ENCODE measurements around the gene BCL2.

Gene BCL2

DNA sequence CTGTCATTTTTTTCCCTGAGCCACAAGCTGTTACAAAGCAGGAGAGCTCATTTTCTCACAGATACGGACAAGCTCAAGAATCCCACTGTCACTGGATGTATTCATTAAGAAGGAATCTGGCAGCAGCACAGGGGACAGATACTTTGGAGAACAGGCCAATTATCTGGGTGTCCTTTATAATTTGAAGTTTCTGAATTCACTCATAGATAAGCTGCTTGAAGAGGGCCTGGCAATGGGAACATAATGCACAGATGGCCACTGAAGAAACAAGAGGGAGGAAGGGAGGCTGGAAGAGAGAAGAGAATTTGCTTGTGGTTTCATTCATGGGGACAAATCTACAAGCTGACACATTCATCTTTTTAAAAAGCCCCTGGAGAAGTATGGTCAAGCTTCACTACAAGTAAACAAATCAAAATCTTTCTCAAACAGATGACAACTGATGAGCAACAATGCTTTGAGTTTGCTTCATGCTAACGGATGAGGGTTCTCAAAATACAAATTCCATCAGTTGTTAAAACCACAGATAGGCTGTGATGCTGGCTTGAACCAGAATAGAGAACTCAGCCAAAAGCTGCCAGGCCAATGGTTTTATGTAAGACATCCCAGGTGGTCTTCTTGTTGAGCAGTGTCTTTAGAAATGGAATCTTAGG lies 11.9 kb downstream of the BCL2 start:
- no peak for FAIRE-seq

DNA sequence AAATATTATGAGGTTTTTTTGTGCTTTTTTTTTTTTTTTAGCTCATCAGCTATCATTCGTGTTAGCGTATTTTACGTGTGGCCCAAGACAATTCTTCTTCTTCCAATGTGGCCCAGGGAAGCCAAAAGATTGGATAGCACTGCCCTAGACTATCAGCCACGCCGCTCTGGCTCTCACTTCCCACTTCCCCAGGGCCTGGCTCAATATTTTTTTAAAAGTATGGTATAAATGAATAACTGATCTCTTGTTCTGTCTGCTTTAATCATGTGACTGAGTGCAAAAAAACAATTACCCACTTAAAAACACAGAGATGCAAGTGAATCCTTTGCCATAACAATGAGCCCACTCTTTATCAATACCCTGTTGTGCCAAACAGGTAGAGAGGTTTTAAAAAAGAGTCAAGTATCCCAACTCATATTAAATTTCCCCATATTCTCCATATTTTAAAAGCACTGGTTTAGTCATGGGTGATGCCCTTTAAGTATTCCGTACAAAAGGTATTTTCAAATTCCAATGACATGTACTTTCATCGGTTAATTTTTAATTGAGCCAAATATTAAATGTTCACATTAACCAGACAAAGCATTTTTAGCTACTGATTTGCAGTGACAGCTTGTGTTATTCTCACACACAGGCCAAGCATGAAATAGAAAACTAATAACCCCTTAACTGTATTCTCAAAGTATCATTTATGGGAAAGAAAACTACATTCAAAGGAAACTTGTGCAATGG lies 12.6 kb downstream of the BCL2 start:
- no peak for FAIRE-seq

DNA sequence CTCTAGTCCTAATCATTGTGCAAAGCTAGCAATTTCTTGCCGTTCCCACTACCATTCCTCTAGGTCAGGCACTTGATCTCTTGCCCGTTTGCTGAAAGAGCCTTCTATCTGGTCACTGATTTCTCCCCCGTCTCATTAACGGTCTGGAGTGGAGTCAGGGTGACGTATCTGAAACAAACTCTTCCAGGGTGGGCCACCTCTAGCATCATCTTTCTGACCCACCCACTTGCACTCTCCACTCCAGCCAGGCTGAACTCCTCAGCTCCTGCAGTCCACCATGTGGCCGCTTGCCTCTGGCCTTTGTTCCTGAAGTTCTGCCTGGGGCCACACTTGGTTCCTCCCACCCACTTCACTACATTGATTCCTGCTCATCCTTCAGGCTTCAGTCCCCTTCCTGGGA lies 13.3 kb downstream of the BCL2 start:
- no peak for FAIRE-seq

DNA sequence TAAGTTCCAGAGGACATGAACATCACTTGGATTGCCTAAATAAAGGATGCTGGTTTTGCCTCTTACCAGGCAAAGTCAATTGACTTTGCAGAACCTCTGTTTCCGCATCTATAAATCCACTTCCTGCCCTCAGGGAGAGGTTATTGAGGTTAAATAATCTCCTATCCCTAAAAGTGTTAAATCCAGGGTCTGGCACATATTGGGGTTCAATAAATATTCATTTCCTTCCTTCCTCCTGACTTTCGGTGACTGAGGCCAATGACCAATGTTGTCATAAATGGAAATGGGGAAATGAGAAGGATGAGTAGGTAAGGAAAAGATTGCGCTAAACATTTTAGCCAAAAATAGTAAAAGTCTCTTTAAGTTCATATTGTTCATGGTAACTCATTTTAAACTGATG lies 16.0 kb downstream of the BCL2 start:
- no peak for FAIRE-seq

DNA sequence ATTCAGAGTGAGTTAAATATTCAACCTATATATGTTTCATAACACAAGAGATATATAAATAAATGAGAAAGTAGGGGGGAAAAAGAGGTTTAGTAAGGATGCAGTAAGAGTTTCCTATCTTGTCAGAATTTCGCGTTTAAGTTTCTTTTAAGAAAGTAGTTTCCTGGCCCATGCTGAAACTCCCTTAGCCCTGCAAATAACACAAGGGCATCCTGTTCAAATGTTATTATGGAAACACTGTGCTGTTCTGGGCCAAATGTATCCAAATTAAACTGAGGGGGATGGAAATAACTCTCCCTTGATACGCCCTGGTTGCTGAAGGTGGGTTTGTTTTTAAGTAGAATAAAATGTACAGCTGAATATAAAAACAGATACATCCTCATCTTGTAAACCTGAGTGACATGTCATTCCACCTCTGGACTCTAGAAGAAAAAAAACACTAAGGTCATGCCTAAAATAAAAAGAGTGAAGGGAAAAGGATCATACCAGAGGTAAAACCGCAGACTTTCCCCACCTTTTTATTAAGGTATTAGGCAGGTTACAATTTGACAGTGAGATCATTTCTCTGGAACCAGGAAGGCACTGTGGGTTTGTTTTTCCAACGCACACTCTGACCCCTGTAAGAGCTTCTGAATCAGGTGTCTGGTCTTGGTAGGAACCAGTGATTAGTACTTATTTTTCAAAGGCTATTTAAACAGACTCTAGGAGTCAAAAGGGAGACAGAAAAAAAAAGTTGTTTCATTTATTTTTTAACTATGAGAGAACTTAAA lies 16.7 kb downstream of the BCL2 start:
- no peak for FAIRE-seq

DNA sequence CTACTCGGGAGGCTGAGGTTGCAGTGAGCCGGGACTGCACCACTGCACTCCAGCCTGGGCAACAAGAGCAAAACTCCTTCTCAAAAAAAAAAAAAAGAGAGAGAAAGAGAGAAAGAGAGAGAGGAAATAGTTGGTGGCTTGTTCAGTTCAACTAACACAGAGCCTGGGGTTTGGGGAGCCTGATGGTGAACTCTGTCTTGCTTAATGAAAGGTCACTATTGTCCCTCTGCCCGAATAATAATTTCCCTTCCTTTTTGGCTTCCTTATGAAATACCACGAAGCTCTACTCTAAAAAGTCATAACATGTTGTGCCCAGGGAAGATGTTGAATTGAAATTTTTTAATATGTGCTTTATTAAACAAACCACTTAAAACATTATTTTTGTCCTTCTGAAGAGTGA lies 17.3 kb downstream of the BCL2 start:
- FAIRE-seq = no peak

DNA sequence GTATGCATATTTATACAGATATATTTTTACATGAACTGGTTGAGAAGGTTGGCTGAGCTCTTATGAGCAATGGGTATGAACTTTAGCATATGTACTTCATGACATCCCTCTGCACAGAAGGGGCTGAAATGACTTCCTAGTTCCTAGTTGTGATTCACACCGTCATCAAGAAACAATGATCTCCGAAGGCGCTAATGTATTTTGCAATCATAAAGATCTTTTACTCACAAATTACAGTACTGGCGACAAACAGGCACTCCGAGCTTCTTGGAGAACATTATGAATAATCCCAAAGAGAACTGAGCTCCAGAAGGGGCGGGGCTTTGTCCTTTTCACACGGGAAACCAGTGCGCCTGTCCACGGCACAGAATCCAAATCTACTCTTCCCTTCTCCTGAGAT lies 18.1 kb downstream of the BCL2 start:
- FAIRE-seq = no peak

DNA sequence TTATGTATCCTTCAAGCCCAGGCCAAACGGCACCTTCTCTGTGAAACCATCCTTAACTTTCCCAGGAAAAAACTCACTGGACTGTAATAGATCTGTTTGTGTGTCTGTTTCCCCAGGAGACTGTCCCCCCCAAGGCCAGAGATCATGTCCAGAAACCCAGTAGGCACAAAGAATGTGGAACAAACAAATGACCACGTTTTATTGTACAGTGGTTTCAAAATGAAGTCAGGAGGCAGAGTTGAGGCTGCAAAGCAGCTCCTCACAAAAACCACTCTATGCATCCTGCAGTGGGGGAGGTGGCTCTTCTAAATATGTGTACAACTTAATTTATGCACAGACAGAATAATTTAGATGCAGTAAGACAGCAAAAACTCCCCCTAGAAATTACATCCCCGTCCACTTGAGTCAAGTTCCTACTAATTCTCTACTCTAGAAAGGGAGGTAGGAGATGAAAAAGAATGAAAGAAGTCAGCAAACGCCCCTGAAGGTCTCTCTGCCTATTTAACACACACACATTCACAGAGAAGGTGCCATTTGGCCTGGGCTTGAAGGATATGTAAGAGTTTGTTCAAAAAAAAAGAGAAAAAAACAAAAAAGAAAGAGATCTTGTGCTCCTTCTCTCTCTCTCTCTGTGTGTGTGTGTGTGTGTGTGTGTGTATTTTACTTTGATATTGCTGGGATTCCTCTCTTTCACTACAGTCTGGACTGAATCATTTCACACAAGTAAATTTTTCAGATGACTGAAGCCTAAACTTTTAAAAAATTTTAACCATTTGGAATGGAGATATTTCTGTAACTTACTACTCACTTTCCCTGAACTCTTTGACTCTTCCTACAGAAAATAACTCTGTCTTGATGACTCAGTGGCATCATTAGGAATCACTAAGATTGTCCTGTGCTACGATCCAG lies 19.5 kb downstream of the BCL2 start:
- FAIRE-seq = no peak

DNA sequence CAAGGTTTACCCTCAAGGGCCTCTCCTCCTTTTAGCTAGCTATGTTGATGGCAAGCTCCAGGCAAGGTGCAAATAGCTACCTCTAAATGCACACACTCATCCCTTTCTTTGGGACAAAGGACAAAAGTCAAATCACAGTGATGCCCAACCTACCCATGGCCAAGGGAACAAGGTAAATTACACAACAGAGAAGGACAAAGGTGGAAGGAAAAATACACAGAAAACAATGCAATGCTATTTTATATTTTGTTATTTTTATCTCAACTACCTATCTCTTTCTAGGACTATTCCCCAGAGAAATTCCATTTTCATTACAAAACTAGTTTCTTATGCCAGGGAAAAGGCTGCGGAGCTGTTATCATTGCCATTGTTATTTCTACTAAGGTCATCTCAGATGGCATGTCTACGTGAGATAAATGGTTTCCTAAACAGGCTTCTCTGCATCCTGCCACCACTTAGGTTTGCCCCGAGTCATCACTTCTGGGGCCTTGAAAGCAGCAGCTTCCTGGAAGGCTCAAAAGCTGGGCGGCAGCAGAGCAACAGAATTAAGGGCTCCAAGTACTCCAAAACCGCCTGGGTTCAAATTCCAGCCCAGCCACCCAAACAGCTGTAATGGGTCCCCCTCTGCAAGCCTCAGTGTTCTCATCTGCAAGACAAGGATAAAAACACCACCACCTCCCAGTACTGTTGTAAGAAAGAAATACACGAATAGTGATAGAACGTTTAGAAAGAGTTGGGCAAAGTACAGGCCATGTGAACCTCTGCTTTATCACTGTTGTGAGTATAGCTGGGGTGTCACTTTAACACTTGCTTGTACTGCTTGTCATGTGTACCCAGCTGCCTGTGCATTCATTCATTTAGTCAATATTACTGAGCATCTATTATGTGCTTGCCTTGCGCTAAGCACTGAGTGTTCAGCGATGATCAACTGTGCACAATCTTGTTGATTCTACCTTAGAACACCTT lies 20.9 kb downstream of the BCL2 start:
- FAIRE-seq = no peak

DNA sequence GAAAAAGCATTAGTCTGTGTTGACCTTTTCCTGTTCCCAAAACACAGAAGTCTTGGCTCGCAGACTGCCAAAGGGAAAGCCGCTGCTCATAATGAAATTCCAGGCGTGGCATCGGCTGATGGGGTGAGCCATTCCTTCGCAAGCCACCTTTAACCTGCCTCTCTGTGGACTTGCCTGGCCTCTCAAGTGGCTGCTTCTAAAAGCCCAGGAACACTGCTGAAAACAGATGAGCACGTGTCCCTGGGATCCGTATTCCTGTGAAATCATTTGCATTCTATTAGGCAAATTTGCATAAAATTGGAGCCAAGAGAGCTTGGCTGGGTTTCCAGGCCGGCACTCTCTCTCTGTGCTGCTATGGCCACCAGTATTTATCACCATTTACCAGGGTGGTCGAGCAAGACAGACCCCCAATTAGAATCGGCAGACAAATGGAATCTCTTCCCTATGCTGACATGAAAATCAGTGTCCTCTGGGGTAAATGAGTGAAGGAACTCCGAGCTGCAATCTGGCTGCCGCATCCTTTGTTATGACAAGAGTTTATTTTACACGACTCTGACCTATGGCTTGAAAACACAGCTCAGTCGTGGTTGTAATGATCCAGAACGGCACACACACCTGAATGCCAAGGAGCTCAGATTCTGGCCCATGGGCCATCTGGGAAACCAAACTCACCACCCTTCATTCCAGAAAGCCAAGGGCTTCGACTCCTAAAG lies 21.7 kb downstream of the BCL2 start:
- FAIRE-seq = no peak

DNA sequence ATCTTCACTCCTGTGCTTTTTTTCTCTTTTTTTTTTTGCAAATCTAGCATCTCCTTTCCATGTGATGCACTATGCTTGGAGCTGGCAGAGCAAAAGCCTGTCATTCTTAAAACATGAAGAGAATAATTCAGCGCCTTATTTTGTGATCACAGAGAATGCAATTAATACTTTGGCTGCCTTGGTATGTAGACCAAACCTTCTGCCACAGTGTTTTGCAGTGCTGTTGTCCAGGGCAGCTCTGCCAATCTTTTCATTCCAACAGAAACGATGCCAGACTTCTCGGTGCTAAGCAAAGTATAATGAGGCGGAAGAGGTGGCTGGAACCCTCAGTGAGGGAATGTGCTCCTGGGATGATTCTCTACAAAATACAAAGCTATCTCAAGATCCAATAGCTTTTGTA lies 25.6 kb downstream of the BCL2 start:
- FAIRE-seq = no peak

DNA sequence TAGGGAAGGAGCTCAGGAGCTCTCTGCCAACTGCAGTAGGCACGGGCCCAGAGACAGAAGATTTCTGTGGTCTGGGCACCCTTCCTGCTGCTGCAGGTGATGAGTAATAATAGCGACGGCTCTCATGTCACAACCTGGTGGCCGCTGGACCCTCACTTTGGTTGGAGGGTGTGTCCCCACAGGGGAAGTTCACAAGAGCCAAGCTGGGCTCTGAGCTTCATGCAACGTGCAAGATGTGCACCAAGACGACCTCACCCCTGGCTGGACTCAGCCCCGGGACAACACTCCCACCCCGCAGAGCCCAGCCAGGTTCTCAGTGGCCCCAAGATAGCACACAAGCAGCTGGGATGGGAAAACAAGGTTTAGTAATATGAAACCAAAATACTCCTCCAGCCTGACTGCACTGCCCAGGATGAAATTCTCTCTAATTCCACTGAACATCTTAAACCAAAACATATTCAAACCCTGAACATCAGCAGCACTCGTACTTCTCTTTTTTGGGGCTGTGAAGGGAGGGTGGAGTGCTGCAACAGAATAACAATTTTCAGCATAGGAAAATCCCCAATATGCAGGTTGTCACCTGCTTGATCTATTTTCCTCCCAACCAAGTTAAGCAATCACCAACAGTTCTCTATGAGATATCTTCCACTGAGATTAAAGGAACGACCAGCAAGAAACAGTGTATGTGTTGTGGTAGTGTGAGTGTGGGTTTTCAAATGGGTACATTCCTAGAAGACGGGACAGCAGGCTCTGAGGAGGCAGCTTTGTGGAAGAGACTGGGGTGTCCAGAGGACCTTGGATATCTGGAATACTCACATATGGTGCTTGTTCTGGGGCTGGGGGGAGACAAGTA lies 26.5 kb downstream of the BCL2 start:
- no peak for FAIRE-seq

DNA sequence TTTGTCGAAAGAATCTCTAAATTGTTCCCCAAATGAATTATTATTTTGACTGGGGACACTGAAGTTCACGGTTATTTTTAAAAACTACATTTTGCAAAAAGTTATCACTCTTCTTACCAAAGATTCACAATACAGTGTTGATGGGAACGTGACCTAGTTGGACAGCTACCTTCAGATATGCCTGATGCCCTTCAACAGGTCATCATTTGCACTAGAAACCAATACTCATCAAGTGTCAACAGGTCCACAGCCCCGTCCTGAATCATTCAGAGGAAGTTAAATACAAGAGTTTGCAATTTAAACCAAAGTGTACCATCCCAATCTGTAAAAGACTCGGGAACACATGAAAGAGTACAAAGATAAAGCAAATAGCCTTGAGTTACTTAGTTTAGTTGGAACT lies 28.3 kb downstream of the BCL2 start:
- no peak for FAIRE-seq

DNA sequence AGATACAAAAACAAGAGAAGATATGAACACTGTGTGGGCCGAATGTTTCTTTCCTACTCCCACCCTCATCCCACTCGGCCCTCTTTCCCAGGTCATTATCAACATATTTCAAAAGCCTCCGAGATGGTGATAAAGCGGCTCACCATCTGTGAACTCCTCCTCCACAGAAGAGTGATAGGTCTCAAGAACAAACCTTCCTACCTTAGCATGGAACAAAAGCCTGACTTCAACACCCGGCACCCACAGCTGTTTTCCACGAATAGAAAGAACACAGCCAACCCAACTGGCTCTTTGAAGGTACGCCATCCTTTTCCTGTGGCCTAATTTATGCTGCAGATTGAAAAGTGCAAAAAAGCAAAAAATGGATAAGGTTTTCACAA lies 28.8 kb downstream of the BCL2 start:
- FAIRE-seq = no peak

DNA sequence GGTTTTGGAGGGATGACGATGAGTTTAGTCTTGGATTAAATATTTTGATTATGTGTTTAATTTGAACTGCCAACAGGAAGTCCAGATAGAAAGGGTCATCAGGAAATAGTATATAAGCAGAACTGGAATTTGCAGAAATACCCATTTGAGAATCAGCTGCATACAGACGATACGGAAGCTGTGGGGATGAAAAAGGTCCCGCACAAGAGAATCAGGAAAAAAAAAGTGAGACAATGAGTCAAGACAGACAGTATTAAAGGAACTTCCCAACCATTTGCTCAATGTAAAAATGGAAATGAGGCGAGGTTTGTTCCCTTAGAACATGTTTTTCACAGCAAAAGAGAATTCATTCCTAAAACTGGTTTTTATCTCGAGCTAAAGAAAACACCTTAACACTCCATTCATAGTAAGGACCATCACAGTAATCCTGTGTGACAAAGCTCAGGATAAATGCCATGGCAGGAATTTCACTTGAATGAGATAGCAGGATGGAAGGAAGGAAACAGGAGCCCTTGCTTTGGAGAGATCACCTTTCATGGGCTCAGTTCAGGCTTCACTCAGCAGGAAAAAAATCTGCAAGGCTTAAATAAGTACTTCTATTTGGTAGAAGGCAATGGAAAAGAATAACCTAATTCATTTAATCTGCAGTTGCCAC lies 29.3 kb downstream of the BCL2 start:
- no peak for FAIRE-seq

DNA sequence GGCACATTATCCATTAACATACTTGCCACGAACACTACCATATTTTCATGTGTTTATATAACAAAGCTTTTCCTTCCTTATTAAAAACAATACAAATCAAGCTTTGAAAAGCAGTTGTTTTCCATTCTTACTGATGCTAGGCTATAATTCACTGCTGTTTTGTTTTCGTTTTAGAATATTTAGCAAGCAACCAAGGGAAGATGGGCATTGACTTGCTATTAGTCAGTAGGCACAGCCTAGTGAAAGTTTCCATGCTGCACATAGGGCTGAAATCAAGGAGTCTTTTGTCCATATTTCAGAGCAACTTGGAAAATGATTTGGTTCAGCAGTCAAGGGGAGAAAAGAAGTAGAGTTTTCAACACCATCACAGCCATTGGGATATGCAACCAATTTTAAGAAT lies 31.3 kb downstream of the BCL2 start:
- FAIRE-seq = no peak

DNA sequence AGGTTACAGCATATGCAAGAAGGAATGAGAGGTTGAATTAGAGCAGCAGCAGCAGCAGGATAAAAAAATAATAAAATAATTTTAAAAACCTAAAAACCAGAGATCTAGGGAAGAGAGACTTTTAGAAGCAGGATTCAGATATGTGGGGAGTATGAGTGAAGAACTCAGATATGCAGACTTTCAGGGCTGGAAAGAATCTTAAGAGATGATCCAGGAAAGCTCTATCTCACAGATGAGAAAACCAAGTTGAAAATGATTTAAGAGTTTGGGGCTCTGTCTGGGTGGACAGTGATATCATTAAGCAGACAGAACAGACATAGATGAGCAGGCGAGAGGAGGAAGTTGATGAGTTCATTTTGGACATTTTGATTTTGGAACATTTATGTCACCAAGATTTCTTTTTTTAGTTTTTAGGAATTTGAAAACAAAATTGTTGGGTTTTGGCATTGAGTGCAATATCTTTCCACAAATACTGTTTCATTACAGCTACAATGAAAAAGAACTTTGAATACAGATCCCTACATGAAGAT lies 31.8 kb downstream of the BCL2 start:
- peak; percentile 8 for FAIRE-seq

DNA sequence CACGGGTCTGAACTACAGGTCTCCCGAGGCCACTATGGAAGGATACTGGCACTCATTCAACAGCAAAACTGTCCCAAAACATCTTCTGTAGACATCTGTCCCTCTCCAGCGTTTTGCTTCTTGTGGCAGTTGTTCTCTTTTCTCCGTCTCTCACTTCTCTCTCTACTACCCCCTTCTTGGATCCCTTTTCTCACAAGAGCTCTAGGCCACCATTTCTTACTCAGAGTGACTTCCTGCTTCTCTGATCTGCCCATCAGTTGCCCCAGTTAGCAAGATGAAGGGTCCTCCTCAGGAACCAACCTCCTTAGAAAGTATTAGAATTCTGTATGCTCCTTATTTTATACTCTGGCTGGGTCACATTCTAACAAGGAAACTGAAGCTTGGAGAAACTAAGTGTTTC lies 32.6 kb downstream of the BCL2 start:
- no peak for FAIRE-seq
